Stimulated activated CD8-positive, alpha-beta memory T cell treated with anti-CD3 and anti-CD28 coated beads, Interleukin-7, amount 100 ng/mL, for 48 hours (primary cell): Measurements from ENCODE around the gene LRRC27.

Source experiments
- DNase-seq, 2 donors: peaks; one replicate each; pipeline ENCODE4 v3.0.0-alpha.2; 2020; ENCODE audit warnings: low read depth in 1 of 2; ENCODE audit errors: extremely low read depth in 1 of 2

The LRRC27 gene

DNA sequence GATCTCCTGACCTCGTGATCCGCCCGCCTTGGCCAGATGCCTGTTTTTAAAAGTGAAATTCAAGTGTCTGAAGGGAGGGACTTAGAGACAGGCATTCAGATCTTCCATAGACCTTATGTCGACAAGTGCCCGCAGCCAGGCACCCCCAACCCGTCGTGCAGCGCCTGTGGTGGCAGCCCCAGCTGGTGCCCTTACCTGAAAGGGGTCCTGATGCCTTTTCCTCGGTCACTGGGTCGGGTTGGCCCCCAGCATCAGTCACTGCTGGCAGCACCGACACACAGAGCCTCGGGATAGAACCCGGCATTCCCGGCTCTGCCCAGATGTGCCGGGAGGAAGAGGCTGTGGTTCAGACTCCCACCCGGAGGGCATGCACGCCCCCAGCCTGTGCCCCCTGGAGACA is 23.3 kb downstream of the LRRC27 start:
- DNase-seq, result no peak

- no peak for DNase-seq
Observed at GRCh38 chr10:132355754-132356153, 23.8 kb downstream of the LRRC27 start.

- no peak for DNase-seq
Observed at GRCh38 chr10:132356621-132357195, 24.7 kb downstream of the LRRC27 start.

DNA sequence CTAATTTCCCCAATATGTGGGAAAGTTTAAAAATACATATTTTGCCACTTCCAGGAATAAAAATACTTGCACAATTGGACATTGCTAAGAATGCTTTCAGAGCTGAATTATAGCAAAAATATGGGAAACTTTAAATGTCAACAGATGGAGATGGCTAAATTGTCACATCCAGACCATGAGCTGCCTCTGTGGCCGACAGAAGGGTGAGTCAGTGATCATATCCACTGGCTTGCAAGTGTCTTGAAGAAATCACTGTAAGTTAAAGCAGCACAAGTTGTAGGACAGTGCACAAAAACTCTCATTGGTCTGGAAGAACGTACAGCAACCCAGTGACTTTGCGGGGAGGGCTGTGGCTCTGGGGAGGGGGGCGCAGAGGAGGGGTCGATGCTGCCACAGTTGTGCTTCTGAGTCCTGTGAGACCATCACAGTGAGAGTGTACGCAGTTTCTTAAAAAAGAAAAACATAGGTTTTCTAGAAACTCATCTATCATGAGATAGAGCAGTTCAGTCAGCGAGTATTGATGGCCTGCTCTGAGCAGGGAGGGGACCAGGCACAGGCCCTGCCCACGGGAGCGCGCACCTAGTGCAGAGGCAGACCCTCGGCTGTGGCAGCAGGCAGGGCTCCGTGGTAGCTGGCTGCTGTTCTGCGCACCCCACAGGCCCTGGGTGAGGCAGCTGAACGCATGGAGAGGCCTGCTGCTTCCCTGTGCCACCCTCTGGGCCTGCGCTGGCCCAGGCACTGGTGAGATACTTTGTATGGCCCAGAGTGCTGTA is 25.5 kb downstream of the LRRC27 start:
- DNase-seq, result no peak

DNA sequence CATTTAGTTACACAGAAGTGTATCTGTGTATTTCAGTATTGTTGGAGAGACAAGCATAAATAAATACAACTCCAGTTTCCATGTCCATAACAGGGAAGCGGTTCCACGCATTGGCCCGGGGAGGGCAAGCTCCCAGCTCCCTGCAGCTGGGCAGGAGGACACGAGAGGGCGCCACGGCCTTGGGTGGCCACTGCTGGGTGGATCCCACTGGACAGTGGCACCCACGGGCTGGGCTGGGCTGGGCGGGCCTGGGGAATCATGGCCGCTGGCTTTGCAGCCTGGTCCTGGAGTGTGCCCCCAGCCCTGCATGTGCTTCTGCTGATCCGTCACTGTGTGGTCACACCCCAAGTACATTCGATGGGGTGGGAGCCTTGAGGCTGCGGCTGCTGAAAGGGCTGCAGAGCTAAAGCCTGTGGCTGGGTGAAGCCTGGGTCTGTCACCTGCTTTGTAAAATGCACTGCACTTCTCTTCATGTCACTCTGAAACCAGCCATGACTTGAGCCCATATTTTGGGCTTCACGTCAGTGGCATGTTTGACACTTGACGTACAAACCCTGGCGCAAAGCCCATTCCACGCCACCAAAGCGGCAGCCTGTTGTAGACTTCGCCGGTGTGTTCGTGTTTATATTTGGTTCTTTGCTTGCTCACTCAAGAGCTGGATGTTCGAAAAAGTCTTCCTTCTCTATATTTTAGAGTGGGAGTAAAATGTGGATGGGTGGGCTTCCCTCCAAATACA is 27.5 kb downstream of the LRRC27 start:
- no peak for DNase-seq

DNA sequence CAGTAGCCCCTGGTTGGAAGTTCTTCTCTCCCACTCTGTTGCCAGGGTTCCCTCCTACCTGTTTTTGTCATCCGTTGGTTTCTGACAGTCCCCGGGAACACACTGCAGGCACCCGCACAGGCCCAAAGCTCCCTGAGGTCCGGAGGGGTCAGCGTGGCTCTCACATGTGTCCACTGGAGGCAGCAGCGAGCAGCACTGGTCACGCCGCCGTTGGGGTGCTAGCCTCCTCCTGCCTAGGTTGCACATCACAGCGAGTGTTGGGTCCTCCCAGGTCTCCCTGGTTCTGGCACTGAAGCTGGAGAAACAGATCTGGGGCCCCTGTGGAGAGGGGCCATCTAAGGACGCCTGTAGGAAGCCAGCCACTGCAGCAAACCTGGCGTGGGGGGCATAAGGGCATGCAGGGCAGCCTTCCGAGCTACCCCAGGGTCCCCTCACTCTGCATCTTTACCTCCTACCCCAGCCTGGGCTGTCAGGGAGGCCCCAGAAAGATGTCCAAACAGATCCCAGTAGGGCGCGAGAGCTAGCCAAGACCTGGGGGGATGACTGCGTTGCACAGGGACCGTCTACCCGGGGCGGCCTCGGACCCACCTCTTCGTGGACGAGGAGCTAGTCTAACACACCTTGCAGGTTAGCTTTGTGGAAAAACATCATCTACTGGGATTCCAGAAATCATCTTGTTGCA is 28.9 kb downstream of the LRRC27 start:
- DNase-seq, result no peak

DNA sequence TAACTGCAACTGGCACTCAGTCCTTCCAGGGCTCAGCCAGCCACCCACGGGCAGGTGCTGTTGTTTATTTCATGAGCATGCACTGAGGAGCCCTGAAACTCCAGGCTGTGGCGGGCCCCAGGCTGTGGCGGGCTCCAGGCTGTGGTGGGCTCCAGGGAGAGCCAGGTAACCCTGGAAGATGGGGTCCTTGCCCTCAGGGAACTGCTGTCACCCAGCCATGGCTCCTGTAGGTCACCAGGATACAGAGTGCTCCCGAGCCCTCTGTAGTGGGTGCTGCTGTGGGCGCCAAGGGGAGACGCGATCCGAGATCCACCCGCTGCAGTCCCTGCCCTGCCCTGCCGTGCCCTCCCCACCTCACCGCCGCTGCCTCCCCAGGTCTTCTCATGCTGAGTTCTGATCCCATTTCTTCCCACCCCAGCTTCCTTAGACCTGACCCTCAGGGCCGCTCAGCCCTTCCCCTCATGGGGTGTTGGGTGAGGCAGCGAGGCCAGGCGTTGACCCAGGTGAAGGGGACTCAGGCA is 29.6 kb downstream of the LRRC27 start:
- no peak for DNase-seq

GRCh38 chr10:132362151-132362611 is 30.2 kb downstream of the LRRC27 start:
- no peak for DNase-seq

- DNase-seq, result no peak
Observed at GRCh38 chr10:132363376-132363775, 31.4 kb downstream of the LRRC27 start.

DNA sequence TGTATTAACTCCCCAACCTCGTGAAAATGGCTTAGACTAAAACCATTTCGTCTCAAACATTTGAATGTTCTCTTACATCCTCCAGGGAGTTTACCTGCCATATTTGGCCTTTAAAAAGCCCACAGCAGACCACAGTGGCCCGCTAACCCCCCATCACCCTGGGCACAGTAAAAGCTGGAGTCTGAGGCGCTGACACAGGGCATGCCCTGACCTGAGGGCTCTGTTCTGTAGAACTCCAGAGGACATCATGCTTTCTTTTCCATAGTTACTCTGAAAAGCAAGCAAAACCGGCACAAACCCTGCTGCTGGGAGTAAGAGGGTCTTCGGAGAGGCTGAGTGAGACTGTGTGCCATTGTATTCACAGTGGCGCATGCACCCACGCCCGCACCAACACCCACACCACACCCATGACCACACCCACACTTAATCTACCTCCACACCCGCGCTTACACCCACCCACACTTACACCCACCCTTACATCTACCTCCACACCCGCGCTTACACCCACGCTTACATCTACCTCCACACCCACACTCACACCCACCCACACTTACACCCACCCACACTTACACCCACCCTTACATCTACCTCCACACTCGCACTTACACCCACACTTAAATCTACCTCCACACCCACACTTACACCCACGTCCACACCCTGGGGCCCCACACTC is 32.1 kb downstream of the LRRC27 start:
- no peak for DNase-seq

DNA sequence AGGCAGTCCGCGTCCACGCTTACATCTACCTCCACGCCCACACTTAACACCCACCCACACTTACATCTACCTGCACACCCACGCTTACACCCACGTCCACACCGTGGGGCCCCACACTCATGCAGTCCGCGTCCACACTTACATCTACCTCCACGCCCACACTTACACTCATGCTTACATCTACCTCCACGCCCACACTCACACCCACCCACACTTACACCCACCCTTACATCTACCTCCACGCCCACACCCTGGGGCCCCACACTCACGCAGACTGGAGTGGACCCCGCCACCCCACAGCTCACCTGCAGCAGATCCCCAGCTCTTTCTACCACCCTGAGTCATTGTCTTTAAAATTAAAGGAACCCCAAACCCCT is 32.6 kb downstream of the LRRC27 start:
- DNase-seq, result peak in 1 of 2 donors; percentile 42

GRCh38 chr10:132365102-132365501 is 33.1 kb downstream of the LRRC27 start:
- DNase-seq, result no peak

GRCh38 chr10:132366006-132366405 is 34.0 kb downstream of the LRRC27 start:
- no peak for DNase-seq

- no peak for DNase-seq
Observed at GRCh38 chr10:132366499-132366898, 34.5 kb downstream of the LRRC27 start.

- DNase-seq, result no peak
Observed at GRCh38 chr10:132368391-132368790, 36.4 kb downstream of the LRRC27 start.

GRCh38 chr10:132368881-132369635 is 37.1 kb downstream of the LRRC27 start:
- no peak for DNase-seq

DNA sequence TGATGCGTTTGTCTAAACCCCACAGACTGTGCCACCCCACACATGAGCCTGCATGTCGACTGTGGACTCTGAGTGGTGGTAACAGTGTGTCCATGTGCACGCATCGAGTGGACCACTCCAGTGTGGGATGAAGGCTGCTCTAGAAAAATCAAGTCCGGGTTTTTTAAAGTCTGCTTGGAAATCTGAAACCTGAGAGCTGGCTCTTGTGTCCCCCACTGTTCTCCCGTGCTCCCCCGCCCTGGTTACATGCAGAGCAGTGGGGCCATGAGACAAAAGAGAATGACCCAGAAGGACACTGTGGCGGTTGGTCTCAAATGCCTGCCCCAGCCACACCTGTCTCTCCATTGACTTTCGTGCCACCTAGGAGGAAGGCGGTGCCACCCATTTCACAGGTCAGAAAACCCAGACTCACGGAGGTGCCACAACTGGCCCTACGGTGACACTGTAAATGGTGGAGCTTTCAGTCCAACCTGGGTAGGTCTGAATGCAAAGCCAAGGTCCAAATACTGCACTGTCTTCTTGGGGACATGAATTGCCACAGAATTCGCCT is 37.7 kb downstream of the LRRC27 start:
- no peak for DNase-seq

DNA sequence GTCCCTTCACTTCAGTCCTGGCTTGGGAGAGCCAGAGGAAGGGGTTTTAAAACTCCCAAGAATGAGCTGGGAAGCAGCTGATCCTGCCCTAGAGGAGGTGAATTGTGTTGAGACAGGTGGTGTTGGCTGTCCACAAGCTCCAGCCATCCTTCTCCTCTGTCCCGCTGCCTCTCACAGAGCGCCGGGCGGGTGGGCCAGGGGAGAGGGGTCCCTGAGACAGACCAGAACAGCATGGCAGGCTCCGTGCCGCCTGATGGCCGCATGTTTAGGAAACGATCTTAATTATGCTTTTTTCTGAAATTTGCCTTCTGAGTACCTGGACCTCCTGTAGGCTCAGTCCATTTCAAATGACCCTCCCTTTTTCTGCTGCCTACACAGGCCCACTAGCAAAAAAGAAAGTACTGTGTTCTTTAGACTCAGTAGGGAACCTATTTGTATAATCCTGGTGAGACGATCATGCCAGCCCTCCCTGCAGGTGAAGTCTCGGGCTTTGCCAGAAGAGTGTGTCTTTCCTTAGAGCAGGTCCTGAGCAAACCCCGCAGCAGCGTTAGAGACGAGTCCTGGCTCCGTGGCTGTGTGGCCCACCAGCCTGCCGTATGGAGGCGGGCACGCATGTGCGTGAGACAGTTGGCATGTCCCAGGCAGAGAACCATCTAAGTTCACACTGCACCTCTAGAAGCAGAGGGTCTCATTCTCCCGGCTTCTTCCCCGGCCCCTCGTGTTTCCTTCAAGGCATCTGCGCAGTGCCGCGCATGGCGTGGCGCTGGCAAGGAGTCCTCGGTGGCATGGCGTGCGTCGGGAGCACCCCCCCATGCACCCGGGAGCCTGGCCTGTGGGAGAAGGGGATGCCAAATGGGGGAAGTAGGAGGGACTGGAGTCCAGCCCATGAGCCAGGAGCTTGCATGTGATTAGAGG is 38.7 kb downstream of the LRRC27 start:
- DNase-seq, result no peak
